Measurements from ENCODE around the gene GPC6.

Gene GPC6

DNA sequence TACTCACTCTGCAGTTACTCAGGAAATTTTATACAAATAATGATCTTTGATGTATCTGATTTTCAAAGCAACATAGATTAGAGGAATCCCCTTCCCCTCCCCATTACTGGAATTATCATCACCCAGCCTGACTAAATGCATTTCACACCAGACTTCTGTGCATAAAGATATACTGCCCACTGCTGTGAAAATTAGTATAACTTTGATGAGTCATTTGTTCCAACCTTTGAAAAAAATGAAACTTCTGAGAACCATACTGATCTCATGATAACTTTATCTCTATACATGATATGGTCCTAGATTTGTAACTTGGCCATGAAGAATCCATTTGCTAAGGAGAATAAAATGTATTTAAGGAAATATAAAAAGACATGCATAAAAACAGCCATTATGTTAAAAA, 63.9 kb downstream of the GPC6 start:
- Histone ChIP-seq H3K27ac (ENCODE audit: low read depth in 2 of 2, low read length in 2 of 2) (no peak overlapping the region), H3K9ac (ENCODE audit: low read depth in 1 of 2, low read length in 2 of 2) (no peak overlapping the region), H3K4me3 (ENCODE audit: low read length in 2 of 2) (no peak overlapping the region), H3K4me1 (ENCODE audit: control insufficient read depth in 2 of 2, insufficient read depth in 2 of 2, low read length in 2 of 2) (no peaks in the 10 kb centered on the region), H3K36me3 (ENCODE audit: control insufficient read depth in 2 of 2, insufficient read depth in 2 of 2, low read length in 2 of 2) (no peaks in the 10 kb centered on the region), H3K9me3 (ENCODE audit: control insufficient read depth in 2 of 2, low read length in 2 of 2) (no peaks in the 10 kb centered on the region), H3K27me3 (ENCODE audit: control insufficient read depth in 2 of 2, insufficient read depth in 2 of 2, low read length in 2 of 2) (no peaks in the 10 kb centered on the region)

DNA sequence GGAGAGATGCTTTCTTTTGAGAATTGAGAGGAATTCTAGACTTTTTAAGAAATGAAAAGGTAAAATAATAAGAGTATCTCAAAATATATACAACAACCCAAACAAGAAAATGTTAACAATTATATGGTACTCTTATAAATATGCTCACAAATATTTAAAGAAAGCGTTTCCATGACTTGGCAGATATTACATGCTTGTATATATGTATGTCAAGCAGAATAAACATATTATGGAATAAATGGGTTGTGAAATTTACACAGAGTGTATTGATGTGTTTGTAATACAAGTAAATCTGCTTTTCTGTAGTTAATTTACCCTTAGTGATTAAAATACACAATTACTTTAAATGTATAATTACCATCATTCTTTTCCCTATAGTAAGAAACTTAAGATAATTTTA, 65.8 kb downstream of the GPC6 start:
- Histone ChIP-seq H3K4me3 (ENCODE audit: low read length in 2 of 2) (no peak overlapping the region), H3K9me3 (ENCODE audit: control insufficient read depth in 2 of 2, low read length in 2 of 2) (no peaks in the 10 kb centered on the region), H3K27ac (ENCODE audit: low read depth in 2 of 2, low read length in 2 of 2) (no peak overlapping the region), H3K36me3 (ENCODE audit: control insufficient read depth in 2 of 2, insufficient read depth in 2 of 2, low read length in 2 of 2) (no peaks in the 10 kb centered on the region), H3K4me1 (ENCODE audit: control insufficient read depth in 2 of 2, insufficient read depth in 2 of 2, low read length in 2 of 2) (no peaks in the 10 kb centered on the region), H3K9ac (ENCODE audit: low read depth in 1 of 2, low read length in 2 of 2) (no peak overlapping the region), H3K27me3 (ENCODE audit: control insufficient read depth in 2 of 2, insufficient read depth in 2 of 2, low read length in 2 of 2) (no peaks in the 10 kb centered on the region)

DNA sequence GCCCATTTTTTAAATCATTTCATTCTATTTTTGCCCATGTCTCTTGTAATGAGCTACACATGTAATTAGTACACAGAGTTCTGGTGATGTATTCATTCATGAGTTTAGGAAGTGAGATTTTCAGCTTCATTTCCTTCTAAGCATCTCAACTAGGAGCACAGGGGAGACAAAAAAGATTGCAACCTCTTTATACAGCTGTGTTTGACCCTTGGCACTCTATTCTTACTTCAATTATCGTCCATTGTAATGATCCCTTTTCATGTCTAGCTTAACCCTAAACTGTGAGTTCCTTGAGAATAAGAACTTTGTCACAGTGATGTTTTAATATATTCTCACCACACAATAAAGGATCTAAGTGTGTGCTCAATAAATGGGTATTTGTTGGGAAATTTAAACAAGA, 67.1 kb downstream of the GPC6 start:
- Histone ChIP-seq H3K36me3 (ENCODE audit: control insufficient read depth in 2 of 2, insufficient read depth in 2 of 2, low read length in 2 of 2) (no peaks in the 10 kb centered on the region), H3K27me3 (ENCODE audit: control insufficient read depth in 2 of 2, insufficient read depth in 2 of 2, low read length in 2 of 2) (no peaks in the 10 kb centered on the region), H3K4me3 (ENCODE audit: low read length in 2 of 2) (no peak overlapping the region)

DNA sequence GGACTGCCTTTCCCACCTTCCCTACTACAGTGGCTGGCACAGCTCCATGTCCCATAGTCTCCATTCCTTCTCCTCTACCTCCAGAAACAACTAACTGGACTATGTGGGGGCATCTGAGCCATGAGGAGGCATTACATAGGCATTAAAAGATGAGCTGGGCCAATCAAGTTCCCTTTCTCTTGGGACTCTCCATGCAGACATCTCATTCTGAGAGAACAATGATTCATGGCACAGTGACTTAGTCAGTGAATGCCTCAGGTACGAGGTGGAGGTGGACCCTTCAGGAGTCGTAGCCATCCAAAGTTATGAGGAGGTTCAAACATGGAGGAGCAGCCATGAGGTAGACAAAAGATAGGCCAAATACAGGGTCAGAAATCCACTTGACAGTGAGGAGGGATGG, 70.0 kb downstream of the GPC6 start:
- H3K27ac ChIP-seq (ENCODE audit: low read depth in 2 of 2, low read length in 2 of 2): no peak overlapping the region
- no peak overlapping the region for H3K4me3 ChIP-seq (ENCODE audit: low read length in 2 of 2)
- no peaks in the 10 kb centered on the region for H3K4me1 ChIP-seq (ENCODE audit: control insufficient read depth in 2 of 2, insufficient read depth in 2 of 2, low read length in 2 of 2)
- no peak overlapping the region for H3K9ac ChIP-seq (ENCODE audit: low read depth in 1 of 2, low read length in 2 of 2)
- H3K27me3 ChIP-seq (ENCODE audit: control insufficient read depth in 2 of 2, insufficient read depth in 2 of 2, low read length in 2 of 2): no peaks in the 10 kb centered on the region
- H3K36me3 ChIP-seq (ENCODE audit: control insufficient read depth in 2 of 2, insufficient read depth in 2 of 2, low read length in 2 of 2): no peaks in the 10 kb centered on the region
- H3K9me3 ChIP-seq (ENCODE audit: control insufficient read depth in 2 of 2, low read length in 2 of 2): no peaks in the 10 kb centered on the region

More for the DNA sequence above, 67.1 kb downstream of the GPC6 start:
- Histone ChIP-seq H3K4me1 (ENCODE audit: control insufficient read depth in 2 of 2, insufficient read depth in 2 of 2, low read length in 2 of 2) (no peaks in the 10 kb centered on the region), H3K9me3 (ENCODE audit: control insufficient read depth in 2 of 2, low read length in 2 of 2) (no peaks in the 10 kb centered on the region), H3K27ac (ENCODE audit: low read depth in 2 of 2, low read length in 2 of 2) (no peak overlapping the region), H3K9ac (ENCODE audit: low read depth in 1 of 2, low read length in 2 of 2) (no peak overlapping the region)

DNA sequence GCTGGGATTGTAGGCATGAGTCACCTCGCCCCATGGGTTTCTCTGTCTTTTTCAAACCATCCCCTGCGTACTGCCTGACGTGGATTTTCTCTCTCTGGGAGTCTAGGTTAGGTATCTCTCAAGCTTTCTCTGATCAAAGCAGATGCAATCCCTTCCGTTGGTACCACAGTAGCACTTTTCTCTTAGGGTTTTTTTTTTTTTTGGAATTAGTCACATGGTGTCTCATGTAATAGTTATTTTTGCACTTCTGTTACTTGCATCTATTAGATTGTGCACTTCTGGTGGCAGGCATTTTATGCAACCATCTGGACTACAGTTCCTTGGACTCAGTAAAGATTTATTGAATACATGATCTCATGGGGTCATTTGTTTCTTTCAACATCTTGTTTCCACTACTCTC, 72.1 kb downstream of the GPC6 start:
- Histone ChIP-seq H3K9ac (ENCODE audit: low read depth in 1 of 2, low read length in 2 of 2) (no peak overlapping the region), H3K4me1 (ENCODE audit: control insufficient read depth in 2 of 2, insufficient read depth in 2 of 2, low read length in 2 of 2) (no peaks in the 10 kb centered on the region), H3K4me3 (ENCODE audit: low read length in 2 of 2) (no peak overlapping the region), H3K27ac (ENCODE audit: low read depth in 2 of 2, low read length in 2 of 2) (no peak overlapping the region), H3K36me3 (ENCODE audit: control insufficient read depth in 2 of 2, insufficient read depth in 2 of 2, low read length in 2 of 2) (no peaks in the 10 kb centered on the region), H3K27me3 (ENCODE audit: control insufficient read depth in 2 of 2, insufficient read depth in 2 of 2, low read length in 2 of 2) (no peaks in the 10 kb centered on the region), H3K9me3 (ENCODE audit: control insufficient read depth in 2 of 2, low read length in 2 of 2) (no peaks in the 10 kb centered on the region)

DNA sequence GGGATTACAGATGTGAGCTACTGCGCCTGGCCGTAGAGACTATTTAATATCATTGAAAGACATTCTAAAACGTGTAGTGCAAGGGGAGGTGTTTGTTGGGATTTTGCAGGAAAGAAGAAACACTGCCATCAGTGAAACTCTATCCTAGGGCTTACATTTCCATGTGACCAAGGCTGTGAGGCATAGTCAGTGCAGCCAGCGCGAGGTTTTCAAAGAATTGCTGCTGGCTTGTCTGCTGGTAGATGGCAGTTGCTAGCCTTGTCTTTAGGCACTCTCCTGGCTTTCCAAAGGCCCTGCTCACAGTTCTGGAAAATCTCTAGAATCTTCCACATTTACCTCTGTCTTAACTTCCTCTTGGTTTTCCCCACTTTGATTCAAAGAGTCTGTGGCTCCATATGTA, 77.5 kb downstream of the GPC6 start:
- Histone ChIP-seq H3K36me3 (ENCODE audit: control insufficient read depth in 2 of 2, insufficient read depth in 2 of 2, low read length in 2 of 2) (no peaks in the 10 kb centered on the region), H3K4me1 (ENCODE audit: control insufficient read depth in 2 of 2, insufficient read depth in 2 of 2, low read length in 2 of 2) (no peaks in the 10 kb centered on the region), H3K27me3 (ENCODE audit: control insufficient read depth in 2 of 2, insufficient read depth in 2 of 2, low read length in 2 of 2) (no peaks in the 10 kb centered on the region)

DNA sequence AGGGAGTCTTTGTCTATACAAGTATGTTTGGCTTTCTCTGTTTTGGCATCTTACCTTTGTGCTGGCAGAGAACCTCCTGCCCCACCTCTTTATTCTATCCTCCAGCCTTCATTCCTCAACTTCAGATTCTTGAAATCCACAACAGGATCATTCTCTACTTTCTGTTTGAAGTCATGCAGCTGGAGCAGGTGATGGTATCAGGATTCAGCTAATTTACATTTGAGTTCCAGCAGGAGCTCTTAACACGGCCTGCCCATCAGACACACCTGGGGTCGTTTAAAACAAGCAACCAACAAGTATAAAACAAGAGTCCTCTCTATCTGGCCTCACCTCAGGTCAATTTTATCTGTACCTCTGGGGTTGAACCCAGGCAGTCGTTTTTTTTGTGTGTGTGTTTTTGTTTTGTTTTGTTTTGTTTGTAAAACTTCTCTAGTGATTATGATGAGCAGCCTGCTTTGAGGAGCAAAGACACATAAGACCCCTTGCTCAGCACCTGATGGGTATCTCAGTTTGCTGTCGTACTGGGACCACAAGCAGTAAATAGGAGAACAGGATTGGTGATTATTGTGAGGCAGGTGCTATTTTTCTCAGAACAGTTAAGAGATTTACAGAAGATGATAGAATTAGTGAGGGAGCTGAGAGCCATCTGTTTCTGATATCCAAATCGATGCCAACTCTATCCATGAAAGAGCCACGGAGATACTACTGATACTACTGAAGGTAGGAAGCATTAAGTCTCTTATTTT, 78.4 kb downstream of the GPC6 start:
- Histone ChIP-seq H3K36me3 (ENCODE audit: control insufficient read depth in 2 of 2, insufficient read depth in 2 of 2, low read length in 2 of 2) (no peaks in the 10 kb centered on the region), H3K9me3 (ENCODE audit: control insufficient read depth in 2 of 2, low read length in 2 of 2) (no peaks in the 10 kb centered on the region), H3K27ac (ENCODE audit: low read depth in 2 of 2, low read length in 2 of 2) (no peak overlapping the region), H3K27me3 (ENCODE audit: control insufficient read depth in 2 of 2, insufficient read depth in 2 of 2, low read length in 2 of 2) (no peaks in the 10 kb centered on the region), H3K4me1 (ENCODE audit: control insufficient read depth in 2 of 2, insufficient read depth in 2 of 2, low read length in 2 of 2) (no peaks in the 10 kb centered on the region), H3K9ac (ENCODE audit: low read depth in 1 of 2, low read length in 2 of 2) (no peak overlapping the region), H3K4me3 (ENCODE audit: low read length in 2 of 2) (no peak overlapping the region)

More for the DNA sequence above, 77.5 kb downstream of the GPC6 start:
- Histone ChIP-seq H3K9ac (ENCODE audit: low read depth in 1 of 2, low read length in 2 of 2) (no peak overlapping the region), H3K27ac (ENCODE audit: low read depth in 2 of 2, low read length in 2 of 2) (no peak overlapping the region), H3K9me3 (ENCODE audit: control insufficient read depth in 2 of 2, low read length in 2 of 2) (no peaks in the 10 kb centered on the region), H3K4me3 (ENCODE audit: low read length in 2 of 2) (no peak overlapping the region)

DNA sequence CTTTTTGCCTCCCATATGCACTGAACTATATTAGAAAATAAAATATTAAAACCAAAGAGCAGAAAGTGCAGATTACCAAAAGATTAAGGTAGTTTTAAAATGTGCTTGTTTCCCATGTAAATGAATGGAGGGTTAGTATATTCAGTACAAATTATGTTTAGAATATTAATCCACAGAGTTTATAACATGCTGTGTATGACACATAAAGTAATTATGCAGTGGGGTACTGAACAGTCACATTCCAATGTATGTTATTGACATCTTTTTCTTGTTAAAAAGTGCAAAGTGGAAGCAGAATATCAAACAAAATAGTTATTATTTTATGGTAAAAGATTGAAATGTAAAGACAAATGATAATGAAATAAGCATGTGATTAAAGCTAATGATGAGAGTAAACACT, 79.3 kb downstream of the GPC6 start:
- Histone ChIP-seq H3K4me1 (ENCODE audit: control insufficient read depth in 2 of 2, insufficient read depth in 2 of 2, low read length in 2 of 2) (no peaks in the 10 kb centered on the region), H3K27me3 (ENCODE audit: control insufficient read depth in 2 of 2, insufficient read depth in 2 of 2, low read length in 2 of 2) (no peaks in the 10 kb centered on the region), H3K36me3 (ENCODE audit: control insufficient read depth in 2 of 2, insufficient read depth in 2 of 2, low read length in 2 of 2) (no peaks in the 10 kb centered on the region), H3K27ac (ENCODE audit: low read depth in 2 of 2, low read length in 2 of 2) (no peak overlapping the region), H3K9ac (ENCODE audit: low read depth in 1 of 2, low read length in 2 of 2) (no peak overlapping the region), H3K4me3 (ENCODE audit: low read length in 2 of 2) (no peak overlapping the region), H3K9me3 (ENCODE audit: control insufficient read depth in 2 of 2, low read length in 2 of 2) (no peaks in the 10 kb centered on the region)

DNA sequence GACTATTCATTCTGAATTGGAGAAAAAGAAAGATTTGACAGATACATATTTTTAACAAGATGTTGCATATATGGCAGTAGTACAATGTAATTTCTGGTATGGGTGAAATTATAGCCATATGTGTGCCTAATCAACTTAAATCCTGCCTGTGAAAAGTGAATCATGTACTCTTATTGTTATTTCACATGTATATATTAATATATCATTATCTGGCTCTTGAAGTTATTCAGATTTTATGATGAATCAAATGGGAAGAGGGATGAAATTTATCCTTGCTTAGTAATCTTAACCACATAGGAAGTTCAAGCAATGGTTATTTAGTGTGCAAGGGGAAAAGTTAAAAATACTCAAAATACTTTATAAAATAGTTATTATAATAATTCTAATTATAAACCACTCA, 80.5 kb downstream of the GPC6 start:
- H3K4me3 ChIP-seq (ENCODE audit: low read length in 2 of 2): no peak overlapping the region
- no peaks in the 10 kb centered on the region for H3K9me3 ChIP-seq (ENCODE audit: control insufficient read depth in 2 of 2, low read length in 2 of 2)
- no peak overlapping the region for H3K27ac ChIP-seq (ENCODE audit: low read depth in 2 of 2, low read length in 2 of 2)
- H3K9ac ChIP-seq (ENCODE audit: low read depth in 1 of 2, low read length in 2 of 2): no peak overlapping the region
- no peaks in the 10 kb centered on the region for H3K4me1 ChIP-seq (ENCODE audit: control insufficient read depth in 2 of 2, insufficient read depth in 2 of 2, low read length in 2 of 2)
- no peaks in the 10 kb centered on the region for H3K36me3 ChIP-seq (ENCODE audit: control insufficient read depth in 2 of 2, insufficient read depth in 2 of 2, low read length in 2 of 2)
- no peaks in the 10 kb centered on the region for H3K27me3 ChIP-seq (ENCODE audit: control insufficient read depth in 2 of 2, insufficient read depth in 2 of 2, low read length in 2 of 2)

DNA sequence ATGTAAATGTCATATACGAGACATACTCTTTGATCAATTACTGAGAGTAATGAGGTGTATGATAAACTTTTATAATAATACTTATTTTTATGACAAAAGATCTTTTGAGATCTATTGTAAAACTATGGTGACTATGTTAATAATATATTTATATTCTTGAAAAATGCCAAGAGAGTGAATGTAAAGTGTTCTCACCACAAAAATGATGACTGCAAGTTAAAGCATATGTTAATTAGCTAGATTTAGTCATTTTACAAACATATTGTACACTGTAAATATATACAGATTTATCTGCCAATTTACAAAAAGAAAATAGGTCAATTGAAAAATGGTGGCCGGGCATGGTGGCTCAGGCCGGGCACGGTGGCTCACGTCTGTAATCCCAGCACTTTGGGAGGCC, 81.0 kb downstream of the GPC6 start:
- Histone ChIP-seq H3K9ac (ENCODE audit: low read depth in 1 of 2, low read length in 2 of 2) (no peak overlapping the region), H3K36me3 (ENCODE audit: control insufficient read depth in 2 of 2, insufficient read depth in 2 of 2, low read length in 2 of 2) (no peaks in the 10 kb centered on the region), H3K27ac (ENCODE audit: low read depth in 2 of 2, low read length in 2 of 2) (no peak overlapping the region), H3K27me3 (ENCODE audit: control insufficient read depth in 2 of 2, insufficient read depth in 2 of 2, low read length in 2 of 2) (no peaks in the 10 kb centered on the region), H3K4me3 (ENCODE audit: low read length in 2 of 2) (no peak overlapping the region), H3K9me3 (ENCODE audit: control insufficient read depth in 2 of 2, low read length in 2 of 2) (no peaks in the 10 kb centered on the region), H3K4me1 (ENCODE audit: control insufficient read depth in 2 of 2, insufficient read depth in 2 of 2, low read length in 2 of 2) (no peaks in the 10 kb centered on the region)
